A549 (cell line): ENCODE results near the gene MAP1LC3B2. TPM values are rescaled to one million over a fixed set of nuclear protein-coding genes. Genes with fewer than 3 reads are reported as not detected.

Experiments
- ATAC-seq, 2 experiments: fragments of 200-7000 bp in 1 of 2; fragments of >200 bp in 1 of 2; cut with Nextera tagmentation in 1 of 2; cut with Tn5 transposase in 1 of 2; 3 replicates each; pipeline versions ENCODE4 v1.8.0 to v1.9.1; 2018 to 2020; ENCODE audit warnings: mild to moderate bottlenecking in 1 of 2, moderate library complexity in 1 of 2
- CTCF ChIA-PET: fragments of 300-600 bp; sonication (Branson Sonifier 250); formaldehyde crosslinking; extraction: SDS; loops from one replicate; lab custom pipeline; 2021; ENCODE audit warnings: antibody characterized with exemption, inconsistent platforms; lab: Yijun Ruan, JAX
- POLR2A ChIA-PET: fragments of 350-600 bp; formaldehyde crosslinking; extraction: SDS; loops from one replicate; lab custom pipeline; 2021; ENCODE audit warnings: antibody characterized with exemption, inconsistent platforms; lab: Yijun Ruan, JAX
- DNase-seq, 2 experiments: peaks; one replicate each; pipeline versions ENCODE4 v3.0.0 to v3.0.0-alpha.2; 2011 to 2016; ENCODE audit warnings: low read depth in 1 of 2, low spot score in 1 of 2
- FAIRE-seq: peaks from 2 replicates; lab custom pipeline; 2011; peaks lifted over from hg19 to GRCh38; lab: Jason Lieb, UNC
- H3K27ac ChIP-seq, 2 experiments: fragments of >200 bp; sonication (Bioruptor Twin); formaldehyde crosslinking; 3 replicates each; pipeline ENCODE4 v1.5.1; 2016 to 2017
- H3K4me1 ChIP-seq: fragments of >200 bp; sonication (Bioruptor Twin); formaldehyde crosslinking; 3 replicates; pipeline ENCODE4 v1.6.1; 2016
- H3K4me2 ChIP-seq: fragments of >200 bp; sonication (Bioruptor Twin); formaldehyde crosslinking; 3 replicates; pipeline ENCODE4 v1.6.1; 2016
- H3K4me3 ChIP-seq: fragments of >200 bp; sonication (Bioruptor Twin); formaldehyde crosslinking; 3 replicates; pipeline ENCODE4 v1.5.1; 2016
- H3K9me3 ChIP-seq: fragments of >200 bp; sonication (Bioruptor Twin); formaldehyde crosslinking; 3 replicates; pipeline ENCODE4 v1.6.1; 2016
- CBX2 ChIP-seq: fragments of 200-600 bp; sonication (generic); IDR thresholded peaks from 2 replicates; pipeline ENCODE4 v1.6.1; 2016; ENCODE audit warnings: low read depth, mild to moderate bottlenecking, borderline replicate concordance
- CHD2 ChIP-seq: fragments of 150-350 bp; IDR thresholded peaks from 2 replicates; pipeline ENCODE4 v1.6.1; 2014; ENCODE audit warnings: low read length; ENCODE audit not compliant: partially characterized antibody
- EHF ChIP-seq: fragments of 250-450 bp; sonication (Bioruptor Pico); IDR thresholded peaks from 2 replicates; pipeline ENCODE4 v1.5.0; 2020; ENCODE audit warnings: mild to moderate bottlenecking
- FOSB ChIP-seq: fragments of 250-450 bp; sonication (Bioruptor Pico); IDR thresholded peaks from 2 replicates; pipeline ENCODE4 v1.5.0; 2020; ENCODE audit warnings: mild to moderate bottlenecking, moderate library complexity
- HEYL ChIP-seq: fragments of 250-450 bp; sonication (Bioruptor Pico); IDR thresholded peaks from 2 replicates; pipeline ENCODE4 v1.8.0; 2021; ENCODE audit warnings: mild to moderate bottlenecking, moderate library complexity
- HOXB5 ChIP-seq: fragments of 250-450 bp; sonication (Bioruptor Pico); IDR thresholded peaks from 2 replicates; pipeline ENCODE4 v1.5.0; 2020; ENCODE audit warnings: mild to moderate bottlenecking, moderate library complexity
- JUN ChIP-seq, 2 experiments: fragments of >200 bp; sonication (Bioruptor Twin); formaldehyde crosslinking; IDR thresholded peaks; 2 replicates in 1 of 2; 3 replicates in 1 of 2; pipeline ENCODE4 v1.6.1; 2016 to 2017
- KDM1A ChIP-seq: fragments of 200-600 bp; sonication (generic); IDR thresholded peaks from 2 replicates; pipeline ENCODE4 v1.6.1; 2016; ENCODE audit warnings: low read depth, mild to moderate bottlenecking
- KDM5A ChIP-seq: fragments of 200-600 bp; sonication (generic); IDR thresholded peaks from 2 replicates; pipeline ENCODE4 v1.6.1; 2016; ENCODE audit warnings: antibody characterized with exemption, mild to moderate bottlenecking
- MAFK ChIP-seq: fragments of 450-650 bp; IDR thresholded peaks from 2 replicates; pipeline ENCODE4 v1.6.1; 2014; ENCODE audit not compliant: partially characterized antibody
- MAX ChIP-seq: IDR thresholded peaks from 2 replicates; pipeline ENCODE4 v1.6.1; 2012
- MAZ ChIP-seq: fragments of 150-350 bp; IDR thresholded peaks from 2 replicates; pipeline ENCODE4 v1.6.1; 2014; ENCODE audit warnings: antibody characterized with exemption, low read depth, low read length, borderline replicate concordance
- PHF8 ChIP-seq: fragments of 200-600 bp; sonication (generic); IDR thresholded peaks from 2 replicates; pipeline ENCODE4 v1.6.1; 2016; ENCODE audit warnings: low read depth, mild to moderate bottlenecking, antibody characterized with exemption, moderate library complexity, borderline replicate concordance
- SREBF2 ChIP-seq: fragments of 450-650 bp; IDR thresholded peaks from 2 replicates; pipeline ENCODE4 v1.6.1; 2014; ENCODE audit warnings: mild to moderate bottlenecking, moderate library complexity
- ZC3H11A ChIP-seq: fragments of 450-650 bp; IDR thresholded peaks from 2 replicates; pipeline ENCODE4 v1.6.1; 2014; ENCODE audit warnings: antibody characterized with exemption, mild to moderate bottlenecking
- ZSCAN20 ChIP-seq: fragments of 250-450 bp; sonication (Bioruptor Pico); IDR thresholded peaks from 2 replicates; pipeline ENCODE4 v1.8.0; 2022; ENCODE audit warnings: mild to moderate bottlenecking, moderate library complexity
- WGBS: methylation state at CpG from one replicate; pipeline ENCODE4 v1.1.6; 2017; ENCODE audit errors: missing lambda C conversion rate; 5-methylcytosine and 5-hydroxymethylcytosine counted together
- polyA plus RNA-seq, 4 experiments: library from polyadenylated mRNA; depleted of rRNA in 3 of 4; stranded (reverse); fragments of >200 nt; fragmentation: RNase III in 1 of 4; extraction: RNeasy Plus Mini Kit Qiagen cat#74134 plus additional on column Dnase treatment in 1 of 4; gene quantifications; 2 replicates in 3 of 4; 3 replicates in 1 of 4; pipeline ENCODE4 v1.2.3, GENCODE V29; 2011 to 2017
- TF ChIP-seq, protein P1 (sequence below): IDR thresholded peaks from 2 replicates; pipeline ENCODE4 v1.6.1; 2012; ENCODE audit warnings: low read depth, borderline replicate concordance
- TF ChIP-seq, protein P2 (sequence below): IDR thresholded peaks from 2 replicates; pipeline ENCODE4 v1.6.1; 2012

The MAP1LC3B2 gene
- polyA plus RNA-seq, 2 of the 4 experiments (the other 2 are of a cell fraction) = 2.1 to 2.8 TPM

- no peak for TF ChIP-seq PHF8
- no peak for TF ChIP-seq CBX2
- TF ChIP-seq FOSB (CRISPR knock-in tag) = peak; percentile 58; the same call in 1 of the 2 replicates
- TF ChIP-seq SREBF2 = no peak
- no peak for TF ChIP-seq JUN (IDR thresholded peaks at IDR 0.05)
These were observed 26.2 kb upstream of the MAP1LC3B2 start (continued) for GRCh38 chr12:116532986-116533342.

- peak overlapping the region; percentile 57 for H3K4me3 ChIP-seq
- H3K9me3 ChIP-seq = no peaks in the 10 kb centered on the region
- peak; percentile 85 to 88 for ATAC-seq
- no peak for FAIRE-seq
- H3K27ac ChIP-seq = peak overlapping the region; percentile 74 to 88
- H3K4me2 ChIP-seq = peak overlapping the region; percentile 88
- CTCF ChIA-PET = interaction anchor here (1.4 kb wide), 1 partner anchor 67 kb away, joined by 4 read pairs; no protein-coding TSS in a partner anchor
- H3K4me1 ChIP-seq = peaks cover 30% of the 10 kb centered on the region
- peak in 1 of 2 experiments; percentile 38; a peak in 1 of 5 replicates for TF ChIP-seq JUN (IDR thresholded peaks at IDR 0.05)
- TF ChIP-seq KDM5A = no peak
- no peak for TF ChIP-seq HEYL
- no peak for TF ChIP-seq MAFK
- TF ChIP-seq CHD2 = peak; percentile 9
- TF ChIP-seq MAX = peak; percentile 45; the same call in 1 of the 2 replicates
- TF ChIP-seq, all 56 proteins: peak for 3
- POLR2A ChIA-PET = interaction anchor here (1.6 kb wide), 1 partner anchor 99 kb away, joined by 16 read pairs; no protein-coding TSS in a partner anchor
- WGBS = under 1% methylated on average over 17 of the region's 32 CpGs
- peak; percentile 87 to 95 for DNase-seq
These were observed 25.6 kb upstream of the MAP1LC3B2 start for GRCh38 chr12:116533343-116534251.

DNA sequence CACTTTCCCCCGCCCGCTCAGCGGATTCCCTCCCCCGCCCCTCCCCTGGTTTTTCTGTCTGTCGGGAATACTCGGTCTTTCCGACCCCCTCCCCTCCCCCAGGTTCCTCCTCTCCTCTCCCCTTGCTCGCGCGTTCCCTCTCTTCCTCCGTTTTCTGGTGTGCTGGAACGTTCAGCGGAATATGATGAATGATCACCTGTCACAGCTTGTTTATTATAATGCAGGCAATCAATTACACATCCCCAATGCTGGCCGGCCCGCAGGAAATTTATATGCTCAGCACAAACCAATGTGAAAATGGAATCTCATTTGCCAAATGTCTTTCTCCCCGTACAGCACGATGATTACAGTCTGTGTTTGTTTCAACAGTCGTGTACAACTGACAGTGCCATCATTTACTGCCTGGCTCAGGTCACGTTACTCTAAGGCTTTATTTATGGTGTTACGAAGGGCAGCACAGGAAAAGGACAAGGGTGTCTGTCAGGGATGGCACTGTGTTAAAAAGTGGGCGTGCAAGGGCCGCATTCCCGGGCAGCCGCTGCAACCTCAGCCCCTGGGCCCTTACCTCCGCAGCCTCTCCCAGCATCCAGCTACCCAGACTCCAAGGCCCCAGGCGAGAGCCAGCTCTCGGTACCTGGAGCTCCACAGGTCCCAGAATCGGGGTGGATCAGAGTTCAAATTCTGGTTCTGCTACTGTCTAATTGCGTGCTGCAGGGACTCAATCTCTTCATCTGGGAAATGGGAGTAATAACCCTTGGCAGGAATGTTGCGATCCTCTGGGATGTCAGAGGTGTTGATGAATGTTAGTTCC lies 24.7 kb upstream of the MAP1LC3B2 start:
- peak overlapping the region; percentile 57 for H3K4me3 ChIP-seq
- WGBS = 38% methylated on average over 30 of the region's 30 CpGs
- POLR2A ChIA-PET = interaction anchor here (1.6 kb wide), 1 partner anchor 100 kb away, joined by 16 read pairs; no protein-coding TSS in a partner anchor

DNA sequence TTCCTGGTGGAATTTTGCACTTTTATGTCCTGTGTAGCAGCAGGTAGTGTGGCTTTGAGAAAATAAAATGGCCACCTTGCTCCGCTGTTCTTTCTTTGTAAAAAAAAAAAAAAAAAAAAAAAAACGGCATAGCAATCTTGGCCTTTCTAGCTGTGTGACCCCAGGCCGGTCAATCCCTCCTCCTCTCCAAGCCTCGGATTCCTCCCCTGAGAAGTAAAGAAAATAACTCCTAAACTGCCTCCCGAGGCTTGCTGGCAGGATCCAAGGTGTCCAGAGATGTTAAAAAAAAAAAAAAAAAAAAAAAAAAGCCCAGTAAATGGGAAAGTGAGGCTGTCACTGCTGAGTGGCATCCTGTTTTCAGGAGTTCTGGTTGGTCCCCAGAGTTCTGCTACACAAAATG lies 23.9 kb upstream of the MAP1LC3B2 start:
- no peak for ATAC-seq
- Histone ChIP-seq H3K4me2 (no peak overlapping the region), H3K27ac (0 out of 6 replicates have a peak overlapping the region, but pooled peaks of 1 of the 2 experiments have one; percentile 88), H3K4me1 (peaks cover 30% of the 10 kb centered on the region), H3K4me3 (no peak overlapping the region), H3K9me3 (no peaks in the 10 kb centered on the region)
- WGBS = 62% methylated on average over 5 of the region's 5 CpGs
- ChIA-PET POLR2A (no interaction called here), CTCF (interaction anchor here (0.7 to 0.8 kb wide), 2 partner anchors 57 to 299 kb away, joined by 3 to 4 read pairs; no protein-coding TSS in a partner anchor)
- FAIRE-seq = no peak
- DNase-seq = no peak
- TF ChIP-seq, protein P1, sequence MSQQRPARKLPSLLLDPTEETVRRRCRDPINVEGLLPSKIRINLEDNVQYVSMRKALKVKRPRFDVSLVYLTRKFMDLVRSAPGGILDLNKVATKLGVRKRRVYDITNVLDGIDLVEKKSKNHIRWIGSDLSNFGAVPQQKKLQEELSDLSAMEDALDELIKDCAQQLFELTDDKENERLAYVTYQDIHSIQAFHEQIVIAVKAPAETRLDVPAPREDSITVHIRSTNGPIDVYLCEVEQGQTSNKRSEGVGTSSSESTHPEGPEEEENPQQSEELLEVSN = no peak
- no peak for TF ChIP-seq ZC3H11A

More for the DNA sequence above, 24.7 kb upstream of the MAP1LC3B2 start:
- Histone ChIP-seq H3K9me3 (no peaks in the 10 kb centered on the region), H3K4me1 (peaks cover 30% of the 10 kb centered on the region), H3K27ac (peak overlapping the region; percentile 74 to 88), H3K4me2 (peak overlapping the region; percentile 88)
- no peak for DNase-seq
- TF ChIP-seq ZSCAN20 (CRISPR knock-in tag) (no peak), HOXB5 (CRISPR knock-in tag) (peak; percentile 72; the same call in 1 of the 2 replicates), KDM1A (peak; percentile 88; the same call in 1 of the 2 replicates), EHF (CRISPR knock-in tag) (no peak), FOSB (CRISPR knock-in tag) (no peak), MAZ (no peak)
- TF ChIP-seq, protein P2, sequence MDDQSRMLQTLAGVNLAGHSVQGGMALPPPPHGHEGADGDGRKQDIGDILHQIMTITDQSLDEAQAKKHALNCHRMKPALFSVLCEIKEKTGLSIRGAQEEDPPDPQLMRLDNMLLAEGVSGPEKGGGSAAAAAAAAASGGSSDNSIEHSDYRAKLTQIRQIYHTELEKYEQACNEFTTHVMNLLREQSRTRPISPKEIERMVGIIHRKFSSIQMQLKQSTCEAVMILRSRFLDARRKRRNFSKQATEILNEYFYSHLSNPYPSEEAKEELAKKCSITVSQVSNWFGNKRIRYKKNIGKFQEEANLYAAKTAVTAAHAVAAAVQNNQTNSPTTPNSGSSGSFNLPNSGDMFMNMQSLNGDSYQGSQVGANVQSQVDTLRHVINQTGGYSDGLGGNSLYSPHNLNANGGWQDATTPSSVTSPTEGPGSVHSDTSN = no peak
- TF ChIP-seq, all 56 proteins: peak for 2
- FAIRE-seq = no peak
- CTCF ChIA-PET = interaction anchor here (0.7 to 1.4 kb wide), 2 partner anchors 56 to 66 kb away, joined by 4 read pairs; no protein-coding TSS in a partner anchor
- no peak for ATAC-seq
